Peyer's patch (tissue), 4 donors: ENCODE data around the gene NRTN.

ENCODE experiments used
- CTCF ChIP-seq, 6 experiments: fragments of 450-650 bp in 4 of 6; fragments of 200-600 bp in 2 of 6; sonication (generic) in 1 of 6; IDR thresholded peaks; one replicate each; pipeline ENCODE4 v1.5.1; 2017 to 2019; ENCODE audit warnings: antibody characterized with exemption in 6 of 6, mild to moderate bottlenecking in 3 of 6, moderate library complexity in 1 of 6
- POLR2A ChIP-seq, 2 donors: fragments of 450-650 bp; IDR thresholded peaks; one replicate each; pipeline ENCODE4 v1.5.1; 2017; ENCODE audit warnings: antibody characterized with exemption in 2 of 2, mild to moderate bottlenecking in 2 of 2, moderate library complexity in 2 of 2

GRCh38 chr19:5811117-5811516, 6.2 kb downstream of the NRTN start:
- no peak for TF ChIP-seq CTCF (IDR thresholded peaks at IDR 0.05)
- TF ChIP-seq POLR2A (IDR thresholded peaks at IDR 0.05): no peak
